Measurements from ENCODE around the gene INSYN2B. TPM values are rescaled to one million over a fixed set of nuclear protein-coding genes. Genes with fewer than 3 reads are reported as not detected.

The INSYN2B gene
- total and polyA plus RNA-seq, 2 donors = not detected

DNA sequence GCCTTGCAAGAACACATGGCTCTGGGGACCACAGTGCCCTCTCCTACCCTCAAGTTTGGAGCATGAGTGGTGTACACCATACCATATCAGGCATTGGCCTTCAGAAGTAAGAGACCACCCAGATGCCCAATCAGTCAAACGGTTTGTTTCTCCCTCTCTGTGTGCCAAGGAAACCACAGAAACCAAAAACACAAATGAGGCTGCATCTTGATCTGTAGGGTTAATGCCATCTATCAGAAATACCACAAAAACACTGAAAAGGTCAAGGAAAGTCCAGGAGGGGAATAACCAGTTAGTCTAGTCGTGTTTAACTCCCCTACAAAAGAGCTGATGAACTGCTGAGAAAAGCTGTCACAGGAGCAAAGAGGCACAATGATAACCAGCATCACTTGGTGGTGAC is 78.4 kb downstream of the INSYN2B start:
- no peak overlapping the region for H3K4me3 ChIP-seq (ENCODE audit: low read length in 2 of 2)
- peaks cover 6 to 10% of the 10 kb centered on the region in 2 donors for H3K36me3 ChIP-seq (ENCODE audit: control insufficient read depth in 2 of 2, insufficient read depth in 2 of 2, low read length in 1 of 2)
- WGBS = 29% methylated on average over 2 of the region's 2 CpGs
- no peaks in the 10 kb centered on the region for H3K9me3 ChIP-seq (ENCODE audit: control insufficient read depth in 2 of 2, insufficient read depth in 1 of 2, low read length in 1 of 2)
- no peaks in the 10 kb centered on the region for H3K27me3 ChIP-seq (ENCODE audit: control insufficient read depth in 2 of 2, insufficient read depth in 1 of 2, low read length in 1 of 2)
- DNase-seq (ENCODE audit: low read depth in 6 of 9, low spot score in 9 of 9) = no peak
- no peaks in the 10 kb centered on the region for H3K4me1 ChIP-seq (ENCODE audit: control insufficient read depth in 2 of 2, insufficient read depth in 2 of 2, low read length in 2 of 2)
- H3K27ac ChIP-seq (ENCODE audit: low read depth in 1 of 2, low read length in 1 of 2) = no peak overlapping the region

DNA sequence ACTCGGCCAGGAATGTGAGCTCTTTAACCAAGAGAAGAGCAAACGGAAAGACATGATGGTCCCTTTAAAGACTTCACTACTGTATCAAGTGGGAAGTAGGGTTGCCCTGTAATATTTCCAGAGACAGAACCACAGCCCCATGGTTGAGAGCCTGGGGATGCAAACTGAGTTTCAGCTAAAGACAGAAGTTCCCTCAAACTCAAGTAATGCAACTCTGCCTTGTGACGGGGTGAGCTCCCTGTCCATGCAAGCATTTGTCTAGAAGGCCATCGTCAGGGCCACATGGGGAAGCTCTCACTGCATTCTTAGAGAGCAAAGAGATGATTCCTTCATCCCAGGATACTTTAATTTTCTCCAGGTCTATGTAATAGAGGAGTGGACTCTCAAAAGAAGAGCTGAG is 82.8 kb downstream of the INSYN2B start:
- Histone ChIP-seq H3K27ac (ENCODE audit: low read depth in 1 of 2, low read length in 1 of 2) (no peak overlapping the region), H3K36me3 (ENCODE audit: control insufficient read depth in 2 of 2, insufficient read depth in 2 of 2, low read length in 1 of 2) (peaks cover 6 to 13% of the 10 kb centered on the region in 2 donors)

DNA sequence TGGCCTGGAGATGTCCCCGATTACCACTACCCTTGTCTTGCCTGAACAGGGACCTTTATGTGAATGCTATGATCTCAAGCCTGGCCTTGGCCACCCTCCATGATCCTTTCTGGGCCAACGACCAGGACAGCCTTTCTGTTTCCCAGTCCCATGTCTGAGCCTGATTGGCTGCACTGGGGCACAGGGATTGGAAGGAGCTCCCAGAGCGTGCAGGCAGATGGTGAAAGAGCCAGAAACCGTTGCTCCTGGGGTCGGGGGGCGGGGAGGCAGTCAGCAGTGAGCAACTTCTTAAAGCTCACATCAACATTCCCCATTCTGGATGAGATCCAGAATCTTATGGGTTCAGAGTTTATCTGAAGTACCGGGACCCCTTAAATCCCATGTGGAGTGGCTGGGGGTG is 84.4 kb downstream of the INSYN2B start:
- DNase-seq (ENCODE audit: low read depth in 6 of 9, low spot score in 9 of 9) = no peak
- Histone ChIP-seq H3K9me3 (ENCODE audit: control insufficient read depth in 2 of 2, insufficient read depth in 1 of 2, low read length in 1 of 2) (no peaks in the 10 kb centered on the region), H3K27me3 (ENCODE audit: control insufficient read depth in 2 of 2, insufficient read depth in 1 of 2, low read length in 1 of 2) (no peaks in the 10 kb centered on the region), H3K4me3 (ENCODE audit: low read length in 2 of 2) (no peak overlapping the region), H3K36me3 (ENCODE audit: control insufficient read depth in 2 of 2, insufficient read depth in 2 of 2, low read length in 1 of 2) (peaks cover under 1 to 13% of the 10 kb centered on the region in 2 donors), H3K27ac (ENCODE audit: low read depth in 1 of 2, low read length in 1 of 2) (no peak overlapping the region), H3K4me1 (ENCODE audit: control insufficient read depth in 2 of 2, insufficient read depth in 2 of 2, low read length in 2 of 2) (no peaks in the 10 kb centered on the region)
- WGBS = 96% methylated on average over 7 of the region's 7 CpGs

More for the DNA sequence above, 82.8 kb downstream of the INSYN2B start:
- no peaks in the 10 kb centered on the region for H3K27me3 ChIP-seq (ENCODE audit: control insufficient read depth in 2 of 2, insufficient read depth in 1 of 2, low read length in 1 of 2)
- no peak for DNase-seq (ENCODE audit: low read depth in 6 of 9, low spot score in 9 of 9)
- 98% methylated on average over 4 of the region's 4 CpGs for WGBS
- H3K4me3 ChIP-seq (ENCODE audit: low read length in 2 of 2) = no peak overlapping the region
- no peaks in the 10 kb centered on the region for H3K4me1 ChIP-seq (ENCODE audit: control insufficient read depth in 2 of 2, insufficient read depth in 2 of 2, low read length in 2 of 2)
- no peaks in the 10 kb centered on the region for H3K9me3 ChIP-seq (ENCODE audit: control insufficient read depth in 2 of 2, insufficient read depth in 1 of 2, low read length in 1 of 2)

DNA sequence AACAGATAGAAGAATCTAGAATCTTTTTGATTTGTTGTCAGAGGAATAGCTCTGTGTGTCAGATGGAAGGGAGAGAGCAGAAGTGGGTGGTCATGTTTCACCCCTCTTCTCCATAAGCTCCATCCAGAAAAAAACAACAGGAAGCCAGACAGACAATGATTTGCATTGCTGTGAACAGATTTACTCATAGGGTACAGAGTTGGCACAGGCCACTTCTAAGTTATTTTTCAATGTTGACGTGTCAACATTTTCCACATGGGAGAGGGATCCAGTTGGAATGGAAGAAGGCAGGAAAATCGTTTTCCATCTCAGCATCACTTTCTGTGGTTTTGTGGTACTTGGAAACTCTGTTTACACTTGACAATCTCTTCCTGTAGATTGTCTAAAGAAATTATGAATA is 86.7 kb downstream of the INSYN2B start:
- WGBS = 86% methylated on average over 2 of the region's 2 CpGs
- Histone ChIP-seq H3K4me1 (ENCODE audit: control insufficient read depth in 2 of 2, insufficient read depth in 2 of 2, low read length in 2 of 2) (no peaks in the 10 kb centered on the region), H3K9me3 (ENCODE audit: control insufficient read depth in 2 of 2, insufficient read depth in 1 of 2, low read length in 1 of 2) (no peaks in the 10 kb centered on the region), H3K27me3 (ENCODE audit: control insufficient read depth in 2 of 2, insufficient read depth in 1 of 2, low read length in 1 of 2) (no peaks in the 10 kb centered on the region), H3K4me3 (ENCODE audit: low read length in 2 of 2) (no peak overlapping the region), H3K27ac (ENCODE audit: low read depth in 1 of 2, low read length in 1 of 2) (no peak overlapping the region), H3K36me3 (ENCODE audit: control insufficient read depth in 2 of 2, insufficient read depth in 2 of 2, low read length in 1 of 2) (peaks cover 0 to 4% of the 10 kb centered on the region in 2 donors)
- DNase-seq (ENCODE audit: low read depth in 6 of 9, low spot score in 9 of 9) = no peak

DNA sequence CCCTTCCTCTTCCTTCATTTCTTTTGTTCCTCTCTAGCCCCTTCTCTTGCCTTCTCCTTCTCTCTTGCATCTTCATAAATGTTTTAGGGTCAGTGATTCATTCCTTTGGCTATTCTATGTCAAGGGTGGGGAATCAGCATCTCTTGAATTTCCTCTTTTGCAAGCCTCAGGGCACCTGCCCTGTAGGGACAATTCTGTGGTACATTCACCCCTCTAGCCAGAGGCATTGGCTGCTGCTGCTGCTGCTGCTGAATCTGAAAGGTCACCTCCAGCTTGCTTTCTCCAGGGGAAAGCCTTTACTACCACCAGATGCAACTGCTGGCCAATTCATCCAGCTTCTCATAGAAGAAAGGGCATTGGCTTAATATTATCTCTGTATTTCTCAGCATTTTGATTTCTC is 87.3 kb downstream of the INSYN2B start:
- Histone ChIP-seq H3K36me3 (ENCODE audit: control insufficient read depth in 2 of 2, insufficient read depth in 2 of 2, low read length in 1 of 2) (peaks cover 0 to 3% of the 10 kb centered on the region in 2 donors), H3K9me3 (ENCODE audit: control insufficient read depth in 2 of 2, insufficient read depth in 1 of 2, low read length in 1 of 2) (no peaks in the 10 kb centered on the region), H3K27me3 (ENCODE audit: control insufficient read depth in 2 of 2, insufficient read depth in 1 of 2, low read length in 1 of 2) (no peaks in the 10 kb centered on the region), H3K27ac (ENCODE audit: low read depth in 1 of 2, low read length in 1 of 2) (no peak overlapping the region), H3K4me1 (ENCODE audit: control insufficient read depth in 2 of 2, insufficient read depth in 2 of 2, low read length in 2 of 2) (no peaks in the 10 kb centered on the region), H3K4me3 (ENCODE audit: low read length in 2 of 2) (no peak overlapping the region)
- no peak for DNase-seq (ENCODE audit: low read depth in 6 of 9, low spot score in 9 of 9)

DNA sequence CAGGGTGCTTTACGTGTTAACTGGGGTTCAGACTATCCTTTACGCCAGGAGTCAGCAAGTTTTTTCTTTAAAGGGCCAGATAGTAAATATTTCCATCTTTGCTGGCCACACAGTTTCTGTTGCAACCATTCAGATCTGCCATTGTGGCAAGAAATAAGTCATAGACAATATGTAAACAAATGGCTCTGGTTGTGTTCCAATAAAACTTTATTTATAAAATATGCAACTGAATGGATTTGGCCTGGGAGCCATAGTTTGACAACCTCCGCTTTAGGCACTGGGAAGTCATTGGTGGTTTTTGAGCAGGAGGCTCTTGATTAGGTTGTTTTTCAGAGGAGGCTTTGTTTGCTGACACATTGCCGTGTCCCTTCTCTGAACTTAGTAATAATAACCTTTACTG is 90.7 kb downstream of the INSYN2B start:
- peaks cover 0 to 3% of the 10 kb centered on the region in 2 donors for H3K36me3 ChIP-seq (ENCODE audit: control insufficient read depth in 2 of 2, insufficient read depth in 2 of 2, low read length in 1 of 2)
- H3K27me3 ChIP-seq (ENCODE audit: control insufficient read depth in 2 of 2, insufficient read depth in 1 of 2, low read length in 1 of 2) = no peaks in the 10 kb centered on the region
- H3K27ac ChIP-seq (ENCODE audit: low read depth in 1 of 2, low read length in 1 of 2) = no peak overlapping the region
- 97% methylated on average over 4 of the region's 4 CpGs for WGBS
- H3K4me1 ChIP-seq (ENCODE audit: control insufficient read depth in 2 of 2, insufficient read depth in 2 of 2, low read length in 2 of 2) = no peaks in the 10 kb centered on the region
- no peak for DNase-seq (ENCODE audit: low read depth in 6 of 9, low spot score in 9 of 9)
- no peak overlapping the region for H3K4me3 ChIP-seq (ENCODE audit: low read length in 2 of 2)
- H3K9me3 ChIP-seq (ENCODE audit: control insufficient read depth in 2 of 2, insufficient read depth in 1 of 2, low read length in 1 of 2) = no peaks in the 10 kb centered on the region

DNA sequence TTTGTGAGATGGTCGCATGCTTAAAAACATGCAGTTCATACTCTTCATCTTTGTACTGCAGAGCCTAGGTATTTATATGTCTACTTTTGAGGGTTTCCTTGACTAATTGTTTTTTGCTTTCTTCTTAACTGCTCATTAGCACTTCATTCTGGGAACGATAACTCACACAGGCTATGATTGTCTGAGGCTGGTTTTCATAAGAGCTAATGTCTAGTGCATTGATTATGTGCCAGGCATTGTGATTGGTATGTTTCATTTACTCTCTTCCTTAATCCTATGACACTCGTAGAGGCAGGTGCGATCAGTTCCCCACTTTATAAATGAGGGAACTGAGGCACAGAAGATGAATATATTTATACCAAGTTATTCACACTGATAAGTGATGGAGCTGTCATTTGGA is 93.6 kb downstream of the INSYN2B start:
- no peak overlapping the region for H3K27ac ChIP-seq (ENCODE audit: low read depth in 1 of 2, low read length in 1 of 2)
- no peaks in the 10 kb centered on the region for H3K9me3 ChIP-seq (ENCODE audit: control insufficient read depth in 2 of 2, insufficient read depth in 1 of 2, low read length in 1 of 2)
- H3K36me3 ChIP-seq (ENCODE audit: control insufficient read depth in 2 of 2, insufficient read depth in 2 of 2, low read length in 1 of 2) = peaks cover 0 to 3% of the 10 kb centered on the region in 2 donors
- no peak overlapping the region for H3K4me3 ChIP-seq (ENCODE audit: low read length in 2 of 2)
- H3K4me1 ChIP-seq (ENCODE audit: control insufficient read depth in 2 of 2, insufficient read depth in 2 of 2, low read length in 2 of 2) = no peaks in the 10 kb centered on the region
- 98% methylated on average over 4 of the region's 4 CpGs for WGBS
- H3K27me3 ChIP-seq (ENCODE audit: control insufficient read depth in 2 of 2, insufficient read depth in 1 of 2, low read length in 1 of 2) = no peaks in the 10 kb centered on the region
- DNase-seq (ENCODE audit: low read depth in 6 of 9, low spot score in 9 of 9) = no peak

DNA sequence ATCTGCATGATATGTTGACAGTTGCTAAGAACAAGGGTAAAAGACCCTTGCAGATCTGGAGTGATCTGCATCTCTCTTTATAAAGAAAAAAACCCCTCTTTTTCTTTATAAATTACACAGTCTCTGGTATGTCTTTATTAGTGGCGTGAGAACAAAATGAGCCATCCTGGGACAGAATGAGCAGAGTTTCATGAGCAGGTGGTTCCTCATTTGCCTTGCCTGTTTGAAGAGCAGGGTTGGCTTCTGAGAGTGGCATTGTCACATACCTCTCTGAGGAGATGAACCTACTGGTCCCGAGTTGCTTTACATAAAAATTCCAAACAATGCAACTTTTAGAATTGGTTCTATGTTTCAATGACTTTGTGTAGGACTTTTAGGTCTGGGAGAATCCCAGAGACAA is 94.3 kb downstream of the INSYN2B start:
- WGBS = 96% methylated on average over 2 of the region's 2 CpGs
- no peaks in the 10 kb centered on the region for H3K27me3 ChIP-seq (ENCODE audit: control insufficient read depth in 2 of 2, insufficient read depth in 1 of 2, low read length in 1 of 2)

DNA sequence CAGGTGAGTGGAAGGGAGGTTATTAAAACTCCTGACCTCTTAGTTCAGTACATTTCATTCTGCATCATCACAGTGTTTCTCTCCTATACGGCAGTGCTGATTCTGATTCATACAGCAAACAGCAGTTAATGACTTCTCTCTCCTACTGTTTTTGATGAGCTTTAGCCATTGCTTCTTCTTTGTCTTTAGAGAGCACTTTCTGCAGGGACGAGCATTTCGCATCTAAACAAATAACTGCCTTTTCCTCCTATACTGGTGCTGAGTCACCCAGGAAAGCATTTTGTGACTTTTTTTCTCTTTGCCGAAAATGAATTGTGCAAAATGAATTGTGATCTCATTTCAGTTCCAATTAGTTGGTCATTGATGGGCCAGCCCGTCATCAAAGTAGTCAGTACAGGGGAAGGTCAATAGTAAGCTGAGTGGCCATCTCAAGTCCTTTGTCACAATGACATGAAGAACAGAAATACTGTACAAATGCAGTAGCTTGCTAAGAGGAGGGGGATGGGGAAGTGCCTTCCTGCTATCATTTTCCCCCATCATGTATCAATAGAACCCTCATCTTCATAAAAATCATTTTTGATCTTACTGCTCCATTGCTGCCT is 98.5 kb downstream of the INSYN2B start:
- no peaks in the 10 kb centered on the region for H3K9me3 ChIP-seq (ENCODE audit: control insufficient read depth in 2 of 2, insufficient read depth in 1 of 2, low read length in 1 of 2)
- 84% methylated on average over 5 of the region's 5 CpGs for WGBS
- no peak overlapping the region for H3K4me3 ChIP-seq (ENCODE audit: low read length in 2 of 2)
- no peaks in the 10 kb centered on the region for H3K4me1 ChIP-seq (ENCODE audit: control insufficient read depth in 2 of 2, insufficient read depth in 2 of 2, low read length in 2 of 2)
- H3K36me3 ChIP-seq (ENCODE audit: control insufficient read depth in 2 of 2, insufficient read depth in 2 of 2, low read length in 1 of 2) = peaks cover 0 to 3% of the 10 kb centered on the region in 2 donors
- DNase-seq (ENCODE audit: low read depth in 6 of 9, low spot score in 9 of 9) = no peak
- no peak overlapping the region for H3K27ac ChIP-seq (ENCODE audit: low read depth in 1 of 2, low read length in 1 of 2)
- no peaks in the 10 kb centered on the region for H3K27me3 ChIP-seq (ENCODE audit: control insufficient read depth in 2 of 2, insufficient read depth in 1 of 2, low read length in 1 of 2)

More for the DNA sequence above, 94.3 kb downstream of the INSYN2B start:
- no peak overlapping the region for H3K27ac ChIP-seq (ENCODE audit: low read depth in 1 of 2, low read length in 1 of 2)
- H3K4me3 ChIP-seq (ENCODE audit: low read length in 2 of 2) = no peak overlapping the region
- H3K36me3 ChIP-seq (ENCODE audit: control insufficient read depth in 2 of 2, insufficient read depth in 2 of 2, low read length in 1 of 2) = peaks cover 0 to 3% of the 10 kb centered on the region in 2 donors
- no peak for DNase-seq (ENCODE audit: low read depth in 6 of 9, low spot score in 9 of 9)
- H3K4me1 ChIP-seq (ENCODE audit: control insufficient read depth in 2 of 2, insufficient read depth in 2 of 2, low read length in 2 of 2) = no peaks in the 10 kb centered on the region
- no peaks in the 10 kb centered on the region for H3K9me3 ChIP-seq (ENCODE audit: control insufficient read depth in 2 of 2, insufficient read depth in 1 of 2, low read length in 1 of 2)

Measured in thymus (tissue), 11 donors.